ENCODE measurements around the gene KSR2.

KSR2 gene

DNA sequence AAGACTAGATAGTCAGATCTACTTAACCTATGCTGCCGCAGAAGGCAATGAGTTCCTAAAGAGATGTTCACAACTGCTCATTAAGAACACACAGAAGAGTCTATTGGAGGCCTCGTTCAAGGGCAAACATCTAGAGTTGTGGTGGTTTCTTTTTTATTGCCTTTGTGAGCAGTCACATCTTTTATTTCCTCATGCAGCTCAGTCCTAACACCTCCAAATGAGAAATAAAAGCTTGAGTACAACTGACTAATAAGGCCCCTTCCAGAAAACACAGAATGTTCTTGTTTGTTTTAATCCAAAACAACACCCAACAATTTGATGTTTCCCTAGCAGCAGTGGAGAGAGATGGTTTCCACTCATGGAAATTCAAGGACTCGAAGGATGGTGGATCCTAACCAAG lies 483.9 kb downstream of the KSR2 start:
- DNase-seq: no peak

DNA sequence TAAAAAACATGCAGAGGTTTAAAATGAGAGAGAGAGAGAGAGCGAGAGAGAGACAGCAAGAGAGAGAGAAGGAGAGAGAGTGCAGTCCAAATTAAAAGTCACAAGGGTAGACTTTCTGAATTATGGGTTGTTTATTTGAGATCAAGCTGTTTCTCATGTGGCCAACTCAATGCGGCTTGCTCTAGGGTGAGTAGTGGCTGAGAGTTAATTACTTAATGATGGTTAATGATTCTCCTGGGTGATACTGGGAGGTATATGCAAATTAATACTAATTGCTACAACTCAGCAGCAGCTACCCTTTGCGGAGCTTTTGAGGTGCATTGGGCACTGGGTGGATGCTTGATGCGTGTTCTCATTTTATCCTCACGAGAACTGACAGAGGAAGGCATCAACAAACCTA lies 485.3 kb downstream of the KSR2 start:
- no peak for DNase-seq

DNA sequence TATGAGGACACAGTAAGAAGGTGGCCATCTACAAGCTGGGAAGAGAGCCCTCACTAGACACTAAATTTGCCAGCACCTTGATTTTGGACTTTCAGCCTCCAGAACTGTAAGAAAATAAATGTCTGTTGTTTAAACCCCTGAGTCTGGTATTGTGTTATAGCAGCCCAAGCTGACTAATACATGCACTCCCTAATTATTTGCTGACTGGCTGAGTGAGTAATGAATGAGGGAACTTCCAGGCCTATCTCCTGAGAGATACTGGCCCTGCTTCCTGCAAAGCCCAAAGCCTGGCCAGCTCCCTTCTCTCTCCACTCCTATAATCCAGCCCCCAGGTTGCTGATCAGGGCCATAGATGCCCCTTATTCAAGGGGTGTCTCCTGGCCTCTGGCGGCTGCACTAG lies 487.3 kb downstream of the KSR2 start:
- no peak for DNase-seq

DNA sequence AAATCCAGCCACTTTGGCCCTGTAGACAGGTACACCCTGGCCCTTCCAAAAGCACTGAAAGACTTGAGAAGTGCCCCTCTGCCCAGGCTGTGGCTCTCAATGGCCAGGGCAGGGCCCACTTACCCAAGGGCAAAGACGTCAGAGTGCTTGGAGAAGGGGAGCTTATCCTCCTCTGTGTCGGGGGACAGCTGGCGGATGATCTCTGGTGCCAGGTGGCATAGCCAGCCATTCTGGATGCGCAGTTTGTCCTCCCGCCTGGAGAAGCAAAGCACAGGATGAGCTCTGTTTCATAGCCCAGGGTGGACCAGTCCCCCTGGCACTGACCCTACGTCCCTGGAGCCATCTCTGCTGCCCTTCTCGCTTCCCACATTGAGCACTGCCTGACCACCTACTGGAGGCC lies 492.4 kb downstream of the KSR2 start:
- DNase-seq: no peak

DNA sequence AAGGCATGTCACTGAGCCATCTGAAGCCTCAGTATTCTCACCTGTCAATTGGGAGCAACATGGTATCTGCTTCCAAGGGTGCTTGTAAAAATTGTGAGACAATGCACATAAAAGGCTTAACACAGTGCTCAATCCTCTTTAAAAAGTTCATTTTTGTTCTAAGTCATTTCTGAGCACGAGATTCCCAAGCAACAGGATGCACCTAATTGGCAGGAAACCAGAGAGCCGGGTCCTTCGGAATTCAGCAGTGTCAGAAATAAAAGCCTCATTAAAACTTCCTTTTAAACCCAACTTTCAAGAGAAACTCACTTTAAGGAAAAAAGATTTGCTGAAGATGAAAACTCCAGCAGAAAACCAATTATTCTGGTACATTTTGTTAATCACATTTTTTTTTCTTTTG lies 494.9 kb downstream of the KSR2 start:
- no peak for DNase-seq

DNA sequence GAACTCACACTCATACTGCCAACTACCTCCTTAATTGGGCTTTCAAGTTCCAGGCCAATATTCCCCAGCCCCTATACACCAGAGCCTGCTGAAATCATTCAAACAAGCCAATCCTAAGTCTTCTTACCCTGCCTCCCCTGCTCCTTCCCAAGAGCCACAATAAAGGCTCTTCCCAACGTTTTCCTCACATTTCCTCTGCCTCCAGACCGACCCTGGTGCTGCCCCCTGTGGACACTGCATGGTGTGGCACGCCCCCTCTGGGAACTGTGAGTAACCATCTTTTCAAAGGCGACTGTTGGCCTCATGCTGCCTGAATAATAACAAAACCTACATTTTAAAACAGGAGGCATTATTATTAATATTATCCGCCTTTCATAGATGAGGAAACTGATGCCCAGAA lies 495.8 kb downstream of the KSR2 start:
- DNase-seq: no peak

DNA sequence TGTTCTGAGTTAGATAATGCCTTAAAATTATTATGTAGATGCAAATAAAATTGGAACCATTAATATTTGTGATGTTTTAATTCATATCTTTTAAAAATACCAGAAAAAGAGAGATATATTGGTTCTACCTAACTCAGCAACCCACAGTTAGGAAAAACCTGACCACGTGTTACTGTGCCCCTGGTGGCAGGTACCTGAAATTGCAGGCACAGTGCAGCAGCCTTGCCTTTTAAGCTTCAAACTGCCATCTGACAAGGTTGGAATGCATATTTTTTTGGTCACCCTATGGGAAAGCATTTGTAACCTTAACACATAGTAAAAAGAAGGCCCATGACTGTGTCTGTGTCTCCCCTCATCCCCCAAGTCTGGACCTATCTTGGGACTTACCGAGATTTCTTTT lies 498.0 kb downstream of the KSR2 start:
- no peak for DNase-seq

DNA sequence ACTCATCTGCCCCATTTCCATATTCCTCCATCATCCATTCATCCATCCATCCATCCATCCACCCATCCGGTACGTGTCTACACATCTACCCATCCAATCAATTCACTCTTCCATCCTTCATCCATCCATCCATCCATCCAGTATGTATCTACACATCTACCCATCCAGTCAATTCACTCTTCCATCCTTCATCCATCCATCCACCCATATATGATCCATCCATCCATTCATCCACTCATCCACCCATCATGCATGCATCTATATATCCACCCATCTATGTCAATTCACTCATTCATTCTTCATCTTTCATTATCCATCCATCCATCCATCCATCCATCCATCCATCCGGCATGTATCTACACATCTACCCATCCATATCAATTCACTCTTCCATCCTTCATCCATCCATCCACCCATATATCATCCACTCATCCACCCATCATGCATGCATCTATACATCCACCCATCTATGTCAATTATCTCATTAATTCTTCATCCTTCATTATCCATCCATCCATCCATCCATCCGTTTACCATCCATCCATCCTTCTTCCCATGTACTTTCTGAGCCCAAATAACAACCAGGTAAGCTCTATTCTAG lies 498.8 kb downstream of the KSR2 start:
- no peak for DNase-seq

DNA sequence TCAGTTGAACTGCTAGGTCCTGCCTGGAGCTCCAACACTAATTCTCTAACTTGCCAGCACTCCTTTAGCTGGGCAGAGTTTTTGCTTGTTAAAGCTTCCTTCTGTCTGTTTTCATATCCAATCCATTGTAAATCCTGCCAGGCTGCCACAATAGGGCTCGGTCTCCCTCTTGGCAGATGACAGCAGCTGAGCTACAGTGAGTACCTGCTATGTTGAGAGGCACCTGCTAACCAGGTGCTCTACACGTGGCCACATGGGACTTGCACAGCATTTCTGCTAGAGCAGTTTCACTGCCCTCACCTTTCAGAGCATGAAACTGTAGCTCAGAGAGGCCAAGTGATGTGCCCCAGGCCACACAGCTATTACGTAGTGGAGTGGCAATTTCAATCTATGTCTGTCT lies 500.8 kb downstream of the KSR2 start:
- no peak for DNase-seq

DNA sequence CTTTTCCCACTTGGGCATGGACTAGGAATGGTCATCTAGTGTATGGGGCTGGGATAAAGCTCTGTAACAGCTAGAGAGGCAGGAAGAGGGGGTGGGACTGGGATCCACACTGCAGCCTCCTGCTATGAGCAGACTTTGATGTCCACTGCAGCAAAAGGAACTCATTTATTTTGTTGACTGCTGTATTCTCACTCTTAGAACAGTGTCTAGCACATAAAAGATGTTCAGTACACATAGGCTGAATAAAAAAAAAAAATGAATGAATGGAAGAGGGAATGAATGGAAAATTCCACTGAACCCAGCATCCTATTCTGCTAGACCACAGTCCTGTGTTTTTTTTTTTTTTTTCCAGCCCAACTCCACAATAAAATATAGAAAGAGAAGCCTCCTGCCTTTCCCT lies 501.2 kb downstream of the KSR2 start:
- no peak for DNase-seq

DNA sequence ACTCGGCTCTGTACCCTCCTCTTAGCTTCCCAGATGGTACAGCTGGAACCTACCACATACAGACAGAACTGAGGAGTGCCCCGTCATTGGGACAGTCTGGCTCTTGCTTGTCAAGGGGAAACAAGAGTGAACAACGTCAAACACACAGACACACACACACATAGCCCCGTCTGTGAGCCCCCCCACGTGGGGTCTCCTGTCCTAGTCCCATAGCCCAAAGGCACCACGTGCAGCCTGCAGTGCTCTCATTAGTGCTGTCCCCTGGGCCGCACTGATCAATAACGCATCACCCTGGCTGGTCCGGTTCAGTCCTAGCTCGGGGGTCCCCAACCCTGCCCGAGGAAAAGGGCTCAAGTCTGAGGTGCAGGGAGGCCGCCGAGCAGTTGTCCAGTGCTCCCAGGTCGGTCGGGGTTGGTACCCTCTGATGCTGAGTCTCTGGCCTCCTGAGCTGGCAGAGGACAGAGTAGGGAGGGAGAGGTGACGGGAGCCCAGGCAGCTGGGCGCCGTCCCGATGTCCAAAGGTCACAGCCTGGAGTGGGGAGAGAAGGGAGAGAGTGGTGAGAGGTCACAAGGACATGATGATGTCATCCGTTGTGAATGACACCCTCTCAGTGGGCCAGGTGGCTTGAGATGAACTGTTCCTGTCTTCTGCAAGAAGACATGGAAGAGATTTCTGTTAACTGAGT lies 502.0 kb downstream of the KSR2 start:
- no peak for DNase-seq

DNA sequence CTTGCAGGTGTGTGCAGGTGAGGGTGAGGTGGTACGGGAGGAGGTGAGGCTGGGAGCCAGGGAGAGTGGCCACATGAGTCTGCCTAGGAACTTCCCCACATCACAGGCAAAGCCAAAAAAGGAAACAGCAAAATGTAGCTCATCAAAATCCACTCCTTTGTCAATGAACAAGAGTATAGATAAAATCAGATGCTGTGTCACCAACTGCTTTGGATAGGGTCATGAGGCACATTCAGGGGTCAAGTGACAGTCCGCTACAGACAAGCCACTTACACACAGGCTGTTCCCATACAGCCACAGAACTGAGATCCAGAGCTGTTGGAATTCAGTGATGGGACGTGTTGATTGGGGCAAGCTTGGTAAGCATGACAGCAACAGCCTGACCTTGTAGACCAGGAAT lies 507.1 kb downstream of the KSR2 start:
- DNase-seq: no peak

DNA sequence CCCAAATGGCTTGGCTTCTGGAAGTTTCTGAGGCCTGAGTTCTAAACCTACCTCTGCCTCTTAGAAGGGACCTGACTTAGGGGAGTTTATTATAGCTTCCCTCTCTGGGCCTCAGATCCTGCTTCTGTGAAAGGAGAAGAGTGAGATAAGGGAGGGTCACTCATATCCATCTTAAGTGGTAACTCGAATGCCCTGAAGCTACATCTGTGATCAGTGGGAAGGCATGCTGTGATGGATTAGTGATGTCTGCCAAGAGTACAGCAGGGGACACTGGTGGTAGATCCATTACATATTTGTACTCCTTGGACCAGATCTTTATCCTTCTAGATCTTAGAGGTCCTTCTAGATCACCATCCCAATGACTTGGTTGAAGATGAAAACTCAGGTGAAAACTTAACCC lies 509.6 kb downstream of the KSR2 start:
- no peak for DNase-seq

DNA sequence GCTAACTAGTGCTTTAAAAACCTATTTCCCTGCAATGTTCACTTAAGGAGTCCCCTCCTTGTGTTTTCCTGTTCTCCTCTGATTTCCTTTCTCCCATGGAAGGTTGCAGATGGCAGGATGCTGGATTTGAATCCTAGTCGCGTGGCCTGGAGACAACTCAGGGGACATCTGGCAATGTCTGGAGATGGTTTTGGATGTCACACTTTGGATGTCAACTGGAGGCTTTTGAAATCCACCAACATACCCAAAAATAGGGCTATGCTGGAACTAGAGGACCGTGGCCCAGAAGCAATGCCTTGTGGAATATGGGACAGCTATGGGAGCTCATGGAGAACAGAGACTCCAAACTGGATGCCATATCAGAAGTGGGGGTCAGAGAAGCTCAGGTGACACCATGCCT lies 511.6 kb downstream of the KSR2 start:
- no peak for DNase-seq

DNA sequence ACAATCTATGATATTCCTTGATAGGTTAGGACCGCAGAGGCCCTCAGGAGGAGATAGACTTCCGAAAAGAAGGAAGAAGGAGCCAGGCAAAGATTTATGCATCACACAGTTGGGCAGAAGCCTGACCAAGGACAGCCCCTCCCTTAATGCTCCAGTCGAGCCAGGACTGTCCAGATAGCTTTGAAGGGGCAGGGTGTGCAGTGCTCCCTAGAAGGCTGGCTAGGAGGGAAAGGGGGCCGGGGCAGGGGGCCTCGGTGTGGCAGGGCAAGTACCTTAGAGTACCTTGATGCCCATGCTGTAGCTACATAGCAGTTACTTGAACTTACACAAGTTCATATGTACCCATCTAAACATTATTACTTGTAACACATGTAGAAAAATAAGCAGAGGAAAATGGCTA lies 512.7 kb downstream of the KSR2 start:
- DNase-seq: no peak

DNA sequence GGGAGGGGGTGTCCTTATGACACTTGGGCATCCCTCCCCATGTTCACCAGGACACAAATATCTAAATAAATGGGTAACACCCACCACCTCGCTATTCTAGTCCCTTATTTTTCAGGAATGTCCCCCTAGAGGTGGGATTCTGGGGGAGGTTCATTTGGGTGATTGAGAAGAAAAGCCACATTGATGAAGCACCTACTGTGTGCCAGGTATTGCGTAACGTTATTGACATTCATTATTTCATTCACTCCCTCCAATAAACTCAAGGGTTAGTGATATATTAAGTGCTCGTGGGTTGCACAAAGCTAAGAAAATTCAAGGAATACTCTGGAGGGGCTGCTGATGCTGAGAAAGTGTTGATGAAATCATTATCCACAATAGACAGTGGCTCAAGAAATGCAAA lies 514.8 kb downstream of the KSR2 start:
- no peak for DNase-seq

DNA sequence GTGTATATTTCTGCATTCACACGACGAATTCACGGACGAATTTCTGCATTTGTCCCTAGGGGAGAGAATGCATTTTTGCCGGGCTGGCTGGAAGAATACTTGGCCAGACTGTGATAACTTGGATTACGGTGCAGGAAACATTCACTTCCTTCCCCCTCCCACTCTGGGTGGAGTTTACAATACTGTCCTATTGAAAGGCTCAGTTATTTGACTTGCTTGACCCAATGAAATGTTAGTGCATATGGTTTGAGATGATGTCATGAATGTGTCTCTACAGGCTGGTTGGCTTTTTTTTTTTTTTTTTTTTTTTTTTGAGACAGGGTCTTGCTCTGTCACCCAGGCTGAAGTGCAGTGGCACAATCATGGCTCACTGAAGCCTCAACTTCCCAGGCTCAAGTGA lies 516.7 kb downstream of the KSR2 start:
- no peak for DNase-seq

DNA sequence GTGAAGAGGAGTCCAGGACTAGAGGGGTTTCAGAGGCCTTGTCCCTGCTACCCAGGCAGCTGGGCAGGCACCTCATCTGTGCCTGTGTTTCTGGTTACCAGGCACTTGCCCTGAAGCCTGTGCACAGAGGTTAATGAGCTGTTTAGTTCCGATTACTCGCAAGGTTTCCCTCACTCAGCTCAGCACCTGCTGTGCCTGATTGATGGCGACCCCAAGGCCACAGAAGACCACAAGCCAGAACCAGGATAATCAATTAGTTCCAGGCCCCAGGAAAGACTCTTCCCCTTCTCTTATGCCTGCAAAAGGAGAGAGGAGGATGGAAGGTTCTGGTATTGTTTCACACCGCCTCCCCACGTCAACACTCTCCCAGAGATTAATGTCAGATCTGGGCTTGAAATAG lies 518.6 kb downstream of the KSR2 start:
- no peak for DNase-seq

DNA sequence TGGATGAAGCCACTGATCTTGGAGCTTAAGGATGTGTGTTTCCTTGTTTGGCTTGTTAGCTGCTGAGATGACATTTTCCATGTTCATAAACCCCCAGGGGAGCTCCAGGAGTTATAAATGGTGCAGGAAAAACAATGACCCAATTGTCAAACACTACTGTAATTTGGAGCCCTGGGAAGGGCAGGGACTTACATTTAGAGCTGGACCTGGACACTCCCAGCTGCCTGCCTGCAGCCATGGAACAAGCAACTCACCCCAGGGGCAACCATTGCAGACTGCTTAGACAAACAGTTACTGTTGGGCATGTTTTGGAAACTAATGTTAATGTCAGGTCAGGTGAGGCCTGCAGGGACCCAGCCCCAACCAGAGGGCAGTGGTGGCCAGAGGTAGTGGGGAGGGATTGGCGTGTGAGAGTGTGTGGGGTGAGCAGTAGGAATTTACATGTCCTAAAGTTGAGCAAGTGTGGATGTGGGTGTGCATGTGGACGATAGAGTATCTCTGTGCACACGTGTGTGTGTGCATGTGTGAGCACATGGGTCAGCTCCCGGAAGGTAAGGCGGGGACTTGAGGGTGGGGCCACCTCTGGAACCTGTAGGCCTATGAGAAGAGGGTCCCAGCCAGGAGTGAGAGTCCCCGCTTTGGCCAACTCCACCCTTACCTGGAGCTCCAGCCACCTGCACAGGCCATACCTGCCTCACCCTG lies 521.0 kb downstream of the KSR2 start:
- DNase-seq: no peak

DNA sequence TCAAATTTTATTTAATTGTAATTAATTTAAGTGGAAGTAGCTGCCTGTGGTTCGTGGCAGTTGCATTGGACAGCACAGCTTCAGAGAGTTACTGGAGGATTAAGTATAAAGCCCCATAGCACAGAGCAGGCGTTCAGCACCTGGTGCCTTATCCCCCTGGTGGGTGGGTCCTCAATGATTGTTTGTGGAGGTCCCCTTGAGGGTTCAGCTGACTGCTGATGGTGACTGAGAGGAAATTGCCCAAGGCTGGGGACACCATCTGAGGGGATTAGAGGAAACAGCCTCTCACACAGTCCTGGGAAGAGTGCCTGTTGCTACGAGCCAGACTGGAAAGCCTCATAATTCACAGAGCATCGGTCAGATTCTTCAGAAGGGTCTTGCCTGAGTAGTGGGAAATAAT lies 524.0 kb downstream of the KSR2 start:
- DNase-seq: no peak

DNA sequence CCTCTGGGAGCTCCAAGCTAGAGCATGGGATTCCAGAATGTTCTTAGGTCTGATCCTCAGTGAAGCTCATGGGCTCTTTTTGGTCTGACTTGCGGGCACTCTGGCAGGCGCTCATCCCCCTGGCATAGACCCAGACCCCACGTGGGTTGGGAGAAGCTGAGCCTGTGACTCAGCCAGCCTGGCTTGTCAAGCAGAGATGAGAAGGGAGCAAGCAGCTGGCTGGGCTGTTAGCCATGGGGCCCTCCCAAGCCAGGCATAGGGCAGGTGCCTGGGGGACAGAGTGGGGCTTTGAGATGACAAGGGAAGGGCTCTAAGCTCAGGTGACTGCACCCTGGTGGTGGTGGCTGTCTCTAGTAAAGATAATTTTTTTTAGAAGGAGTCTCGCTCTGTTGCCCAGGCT lies 527.0 kb downstream of the KSR2 start:
- peak; percentile 21 for DNase-seq

DNA sequence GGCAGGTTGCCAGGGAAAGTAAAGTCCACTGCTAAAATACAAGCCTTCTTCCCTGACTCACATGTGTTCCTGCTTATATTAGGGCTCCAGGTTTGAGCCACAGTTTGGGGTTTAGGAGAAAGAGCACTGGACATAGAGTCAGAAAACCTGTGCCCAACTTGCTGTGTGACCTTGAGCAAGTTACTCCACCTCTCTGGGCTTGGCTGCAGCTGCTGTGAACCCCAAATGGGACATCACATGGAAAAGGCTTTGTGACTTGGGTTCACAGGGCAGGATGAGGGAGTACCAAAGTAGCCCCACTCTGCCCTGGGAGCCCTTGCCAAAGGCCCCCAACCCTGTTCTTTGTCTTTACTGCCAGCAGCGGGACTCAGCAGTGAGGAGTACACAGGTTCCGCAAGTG lies 528.4 kb downstream of the KSR2 start:
- no peak for DNase-seq

DNA sequence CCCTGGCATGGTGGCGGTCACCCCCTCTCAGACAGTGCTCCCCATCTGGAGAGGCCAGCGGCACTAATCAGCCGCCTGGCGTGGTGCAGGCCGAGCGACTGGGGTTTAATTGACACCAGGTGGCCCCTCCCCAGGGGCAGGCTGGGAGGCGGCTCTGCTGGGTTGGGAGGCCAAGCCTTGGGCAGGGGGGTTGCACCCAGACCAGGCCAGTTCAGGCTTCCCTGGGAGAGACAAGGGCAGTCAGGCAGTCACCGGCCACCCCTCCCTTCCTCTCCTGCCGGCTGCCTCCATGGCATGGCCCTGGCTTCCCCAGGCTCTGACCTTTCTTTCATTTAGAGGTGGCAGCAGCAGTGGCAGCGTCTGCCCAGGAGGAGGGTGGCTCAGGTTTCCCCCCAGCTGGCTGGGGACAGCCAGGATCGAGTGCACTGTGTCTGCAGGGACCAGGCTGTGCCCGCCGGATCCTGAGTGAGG lies 529.2 kb downstream of the KSR2 start:
- no peak for DNase-seq

DNA sequence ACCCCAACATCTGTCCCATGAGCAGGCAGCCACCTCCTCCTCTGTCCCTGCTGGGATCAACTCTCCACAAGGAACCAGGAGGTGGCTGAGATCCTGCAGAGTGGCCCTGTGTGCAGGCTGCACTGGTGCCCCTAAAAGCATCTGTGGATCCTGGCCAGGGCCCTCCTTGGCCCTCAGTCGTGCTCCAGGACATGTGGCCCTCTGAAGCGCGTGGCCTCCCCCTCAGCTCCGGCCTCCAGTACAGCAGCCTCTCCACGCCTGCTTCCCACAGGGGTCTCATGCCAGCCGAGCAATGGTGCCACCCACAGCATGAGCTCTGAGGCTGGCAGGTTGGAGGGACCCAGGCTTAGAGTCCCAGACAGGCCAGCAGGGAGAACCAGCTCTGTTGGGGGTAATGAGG lies 530.0 kb downstream of the KSR2 start:
- DNase-seq: no peak

Data from NCI-H446 treated with DMSO at 0.1 percent for 48 hours (cell line).